ENCODE data around the gene PHACTR2.

PHACTR2 gene

GRCh38 chr6:143675382-143675900 lies 2.3 kb upstream of the PHACTR2 start:
- no peak for DNase-seq (ENCODE audit: low spot score)

- no peak for DNase-seq (ENCODE audit: low spot score)
Measured at GRCh38 chr6:143675946-143676345, 1.8 kb upstream of the PHACTR2 start.

DNA sequence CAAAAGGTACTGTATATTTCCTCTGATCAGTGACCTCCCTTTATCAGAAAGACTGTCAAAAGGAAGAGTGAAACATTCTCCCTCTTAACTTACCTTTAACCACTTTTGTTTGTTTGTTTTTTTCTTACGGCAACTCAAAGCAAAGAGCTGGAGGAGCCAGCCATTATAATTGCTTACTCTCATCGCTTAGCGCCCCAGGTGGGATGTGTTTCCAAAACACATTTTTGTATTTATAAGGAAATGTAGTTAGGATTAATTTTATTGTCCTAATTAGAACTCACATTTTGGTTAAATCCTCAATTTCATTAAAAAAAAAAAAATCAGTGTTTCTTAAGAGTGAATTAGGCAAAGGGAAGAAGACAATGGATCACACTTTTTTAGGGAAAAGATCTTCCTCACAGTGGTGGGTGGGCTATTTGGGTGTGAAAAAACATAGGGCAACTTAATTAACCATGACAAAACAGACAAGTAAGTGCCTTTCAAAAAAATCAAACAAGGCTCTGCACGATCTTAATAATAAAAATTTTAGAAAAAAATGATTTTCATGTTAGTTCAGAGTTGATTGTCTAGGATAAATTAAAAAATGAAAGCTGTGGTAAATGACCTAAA lies 1.2 kb upstream of the PHACTR2 start:
- DNase-seq (ENCODE audit: low spot score) = no peak

DNA sequence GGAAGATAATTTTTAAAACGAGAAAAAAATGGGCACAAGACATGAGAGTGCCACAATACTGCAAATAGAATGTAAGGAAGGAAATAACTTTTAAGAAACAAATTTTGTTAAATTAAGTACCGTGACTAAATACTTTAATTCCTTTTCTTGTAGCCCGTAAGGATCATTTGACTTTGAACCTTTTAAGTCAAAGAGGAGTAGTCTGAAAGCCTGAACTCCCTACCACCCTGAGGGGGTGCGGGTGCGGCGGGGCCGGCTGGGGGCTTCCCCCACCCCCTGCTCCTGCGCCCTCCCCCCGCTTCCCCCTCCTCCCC lies 231 bp upstream of the PHACTR2 start:
- no peak for DNase-seq (ENCODE audit: low spot score)

- no peak for DNase-seq (ENCODE audit: low spot score)
Measured at GRCh38 chr6:143679041-143679440, 1.3 kb downstream of the PHACTR2 start.

DNA sequence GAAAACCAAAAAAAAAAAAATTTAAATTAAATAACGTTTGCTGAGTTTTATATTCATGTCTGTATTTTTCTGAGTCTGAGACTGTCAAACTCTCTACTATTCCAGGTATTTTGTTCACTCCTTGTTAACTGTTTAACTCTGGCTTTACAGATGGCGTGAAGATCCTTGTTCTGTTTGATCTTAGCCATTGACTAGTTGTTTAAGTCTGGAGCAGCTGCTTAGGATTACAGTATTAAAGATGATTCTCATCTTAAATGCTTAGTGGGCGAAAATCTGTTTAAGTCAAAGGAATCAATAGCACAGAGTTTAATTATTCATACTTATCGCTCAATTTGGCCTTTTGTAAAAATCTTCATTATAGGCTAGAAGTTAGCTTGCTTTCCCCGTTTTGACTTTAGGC lies 2.4 kb downstream of the PHACTR2 start:
- no peak for DNase-seq (ENCODE audit: low spot score)

DNA sequence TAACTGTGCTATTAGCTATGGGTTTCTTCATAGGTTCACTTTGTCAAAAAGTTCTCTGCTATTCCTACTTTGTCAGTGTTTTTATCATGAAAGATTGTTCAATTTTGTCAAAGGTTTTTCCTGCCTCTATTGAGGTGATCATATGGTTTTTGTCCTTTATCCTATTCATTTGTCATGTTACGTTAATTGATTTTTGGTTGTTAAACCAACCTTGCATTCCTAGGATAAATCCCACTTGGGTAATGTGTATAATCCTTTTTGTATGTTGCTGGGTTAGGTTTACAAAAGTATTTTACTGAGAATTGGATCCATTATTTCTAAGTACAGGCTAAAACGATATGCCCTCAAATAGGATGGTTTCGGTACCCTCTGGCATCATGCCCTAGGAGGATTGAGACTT lies 5.0 kb downstream of the PHACTR2 start:
- no peak for DNase-seq (ENCODE audit: low spot score)

GRCh38 chr6:143684486-143684885 lies 6.7 kb downstream of the PHACTR2 start:
- DNase-seq (ENCODE audit: low spot score) = no peak

DNA sequence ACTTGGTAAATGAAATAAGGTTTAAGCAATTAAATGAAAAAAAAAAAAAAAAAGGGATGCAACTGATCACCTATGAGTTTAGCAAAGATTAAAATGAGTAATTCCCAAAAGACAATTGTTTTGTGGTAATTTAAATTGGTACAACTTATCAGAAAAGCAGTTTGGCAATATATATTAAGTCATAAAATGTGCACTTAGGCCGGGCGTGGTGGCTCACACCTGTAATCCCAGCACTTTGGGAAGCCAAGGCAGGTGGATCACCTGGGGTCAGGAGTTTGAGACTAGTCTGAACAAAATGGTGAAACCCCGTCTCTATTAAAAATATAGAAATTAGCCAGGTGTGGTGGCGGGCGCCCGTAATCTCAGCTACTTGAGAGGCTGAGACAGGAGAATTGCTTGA lies 7.9 kb downstream of the PHACTR2 start:
- no peak for DNase-seq (ENCODE audit: low spot score)

GRCh38 chr6:143687591-143687990 lies 9.8 kb downstream of the PHACTR2 start:
- DNase-seq (ENCODE audit: low spot score) = no peak

- DNase-seq (ENCODE audit: low spot score) = no peak
Measured at GRCh38 chr6:143688681-143689080, 10.9 kb downstream of the PHACTR2 start.

- no peak for DNase-seq (ENCODE audit: low spot score)
Measured at GRCh38 chr6:143689852-143690251, 12.1 kb downstream of the PHACTR2 start.

DNA sequence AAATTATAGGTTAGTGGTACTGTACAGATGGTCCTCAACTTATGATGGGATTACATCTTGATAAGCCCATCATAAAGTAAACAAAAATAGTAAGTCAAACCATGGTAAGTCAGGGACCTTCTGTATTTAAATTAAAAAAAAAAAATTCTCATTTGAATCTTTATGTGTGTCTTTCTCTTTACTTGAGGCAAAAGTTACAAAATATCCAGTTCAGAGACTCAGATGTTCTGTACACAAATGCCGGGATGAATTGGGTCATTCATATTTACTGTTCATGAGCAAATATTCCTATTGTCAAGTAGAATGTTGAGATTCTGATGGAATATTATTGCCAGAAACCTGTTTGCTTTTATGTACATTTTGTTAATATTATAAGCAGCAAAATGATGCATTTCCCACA lies 13.4 kb downstream of the PHACTR2 start:
- DNase-seq (ENCODE audit: low spot score) = no peak

DNA sequence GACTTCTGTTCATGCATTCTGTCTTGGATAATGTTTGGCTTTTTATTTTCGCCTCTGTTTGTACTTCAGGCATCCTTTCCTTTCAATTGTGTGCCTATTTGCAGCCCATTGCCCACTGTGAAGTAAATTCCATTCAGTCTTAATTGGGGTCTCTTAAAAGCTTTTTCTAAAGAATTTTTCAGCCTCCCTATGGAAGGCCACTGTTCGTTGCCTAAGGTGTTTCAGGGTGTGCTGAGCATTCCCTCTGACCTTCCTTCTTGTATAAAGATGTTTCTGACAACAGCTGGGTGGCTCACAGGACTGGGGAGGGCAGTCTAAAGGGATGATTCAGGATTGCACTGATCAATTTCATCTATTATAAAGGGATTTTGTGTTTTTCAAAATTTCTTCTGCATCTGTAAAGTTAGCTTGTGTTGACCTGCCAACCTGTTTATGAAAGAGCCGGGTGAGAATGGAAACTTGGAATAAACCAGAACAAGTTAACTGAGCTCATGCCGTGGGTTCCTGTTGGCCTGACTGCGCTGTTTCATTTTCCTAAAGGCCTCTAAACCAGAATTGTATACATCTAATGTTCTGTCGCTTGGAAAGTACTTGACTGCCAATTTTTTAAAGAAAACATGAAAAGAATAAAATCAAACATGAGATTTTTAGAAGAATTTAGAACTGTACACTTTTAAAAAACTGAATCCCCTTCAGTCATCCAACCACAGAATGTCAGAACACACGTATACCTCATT lies 14.3 kb downstream of the PHACTR2 start:
- DNase-seq (ENCODE audit: low spot score) = no peak

DNA sequence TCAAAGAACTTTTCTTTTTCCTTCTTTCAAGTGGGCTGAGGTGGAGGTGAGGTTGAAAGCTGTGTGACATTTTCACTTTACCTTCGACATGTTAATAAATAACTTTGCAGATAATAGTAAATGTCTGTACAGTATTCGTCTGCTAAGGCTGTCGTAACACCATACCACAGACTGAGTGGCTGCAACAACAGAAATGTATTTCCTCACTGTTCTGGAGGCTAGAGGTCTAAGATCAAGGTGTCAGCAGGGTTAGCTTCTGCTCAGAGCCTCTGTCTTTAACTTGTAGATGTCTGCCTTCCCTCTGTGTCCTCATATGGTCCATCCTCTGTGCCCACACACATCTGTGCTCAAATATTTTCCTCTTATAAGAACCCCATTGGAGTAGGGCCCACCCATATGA lies 14.9 kb downstream of the PHACTR2 start:
- DNase-seq (ENCODE audit: low spot score) = no peak

DNA sequence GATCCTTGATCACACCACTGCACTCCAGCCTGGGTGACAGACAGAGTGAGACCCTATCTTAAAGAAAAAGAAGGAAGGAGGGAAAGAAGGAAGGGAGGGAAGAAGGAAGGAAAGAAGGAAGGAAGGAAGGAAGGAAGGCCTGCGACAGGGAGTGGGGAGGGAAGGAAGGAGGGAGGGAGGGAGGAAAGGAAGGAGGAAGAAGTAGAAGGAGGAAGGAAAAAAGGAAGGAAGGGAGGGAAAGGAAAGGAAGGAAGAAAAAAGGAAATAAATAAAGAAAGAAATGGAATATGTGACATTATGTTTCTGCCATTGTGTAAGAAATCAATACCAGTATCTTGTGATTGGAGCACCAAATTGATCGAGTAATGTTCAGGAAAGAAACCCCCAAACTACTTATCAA lies 16.2 kb downstream of the PHACTR2 start:
- no peak for DNase-seq (ENCODE audit: low spot score)

DNA sequence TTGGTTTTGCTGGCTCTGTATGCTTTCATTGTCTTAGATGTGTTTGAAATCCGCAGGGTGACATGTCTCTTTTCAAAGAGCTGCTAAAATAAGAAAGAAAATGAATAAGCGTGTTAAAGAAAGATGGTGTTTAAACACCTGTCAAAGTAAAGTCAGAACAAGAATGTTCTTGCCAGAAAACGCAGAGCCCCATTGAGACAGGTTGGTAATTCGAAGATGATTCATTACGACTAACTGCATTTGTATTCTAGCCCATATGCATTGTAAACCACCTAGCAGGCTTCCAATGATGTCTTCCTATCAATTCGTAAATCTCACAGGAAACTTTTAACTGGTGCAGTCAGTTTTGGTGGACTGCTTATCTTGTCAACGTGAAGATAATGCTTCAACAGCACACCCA lies 16.8 kb downstream of the PHACTR2 start:
- DNase-seq (ENCODE audit: low spot score) = no peak

DNA sequence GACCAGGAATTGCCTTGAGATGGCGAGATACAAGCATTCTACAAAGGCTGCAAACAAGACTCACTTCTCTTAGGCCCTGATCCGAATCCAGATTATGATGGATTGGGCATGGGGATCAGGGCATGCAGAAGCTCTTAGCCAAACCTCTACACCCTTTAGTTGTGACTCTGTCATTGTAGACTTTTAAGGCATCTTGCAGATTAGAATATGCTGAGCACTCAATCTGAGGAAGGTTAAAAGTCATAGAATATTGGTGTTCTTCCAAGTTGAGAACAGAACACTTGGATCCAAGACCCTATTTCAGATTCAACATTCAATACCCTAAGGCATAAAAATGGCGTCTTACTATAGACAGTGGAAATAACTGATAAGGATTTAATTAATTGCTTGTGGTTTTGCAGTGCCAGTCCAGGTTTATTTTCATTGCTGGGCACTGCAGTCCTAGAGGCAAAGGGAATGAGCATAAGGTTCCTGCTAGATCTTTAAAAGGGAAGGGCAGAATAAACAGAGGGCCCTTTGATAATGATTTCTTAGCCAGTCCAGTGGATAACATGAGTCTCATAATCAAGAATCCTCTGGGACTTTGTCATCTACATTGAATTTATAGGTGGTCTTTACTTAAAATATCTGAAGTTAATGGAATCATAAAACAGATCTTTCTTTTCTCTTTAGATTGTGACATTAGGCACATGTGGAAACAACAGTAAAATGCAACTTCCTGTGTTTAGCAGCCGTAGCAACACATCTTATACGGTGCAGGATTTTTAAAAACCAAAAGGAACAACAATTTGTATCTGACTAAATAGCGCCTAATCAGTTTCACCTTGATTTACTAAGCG lies 17.6 kb downstream of the PHACTR2 start:
- DNase-seq (ENCODE audit: low spot score) = no peak

DNA sequence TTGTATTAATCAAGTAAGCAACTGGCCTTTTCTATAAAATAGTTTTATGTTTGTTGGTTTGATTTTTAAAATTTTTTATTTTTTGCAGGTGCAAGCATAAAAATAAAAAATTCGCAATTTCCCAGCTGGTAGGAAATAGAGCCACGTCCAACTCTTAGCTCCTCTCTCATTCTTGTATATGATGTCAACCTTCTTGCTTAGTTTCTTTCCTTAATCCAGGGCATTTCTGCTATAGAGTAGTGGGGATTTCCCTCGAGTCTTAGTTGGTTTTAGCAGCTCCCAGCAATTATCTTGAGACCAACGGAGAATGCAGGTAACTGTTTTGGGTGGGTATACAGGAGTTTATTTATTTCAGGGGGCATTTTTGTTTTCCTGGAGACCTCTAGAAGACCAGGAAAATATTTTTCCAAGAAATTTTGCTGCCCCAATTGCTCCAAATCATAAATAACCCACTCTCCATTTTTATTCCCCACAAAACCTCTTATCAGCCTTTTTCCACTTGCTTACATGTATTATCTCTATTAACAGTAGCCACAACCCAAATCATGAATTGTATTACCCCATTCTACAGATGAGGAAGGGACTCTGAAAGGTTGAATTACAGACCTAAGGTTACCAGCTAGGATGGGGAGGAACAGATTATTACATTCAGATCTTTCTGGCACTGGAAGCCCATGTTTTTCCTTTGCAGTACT lies 18.4 kb downstream of the PHACTR2 start:
- DNase-seq (ENCODE audit: low spot score) = no peak

GRCh38 chr6:143696664-143697000 lies 18.9 kb downstream of the PHACTR2 start:
- DNase-seq (ENCODE audit: low spot score) = no peak

DNA sequence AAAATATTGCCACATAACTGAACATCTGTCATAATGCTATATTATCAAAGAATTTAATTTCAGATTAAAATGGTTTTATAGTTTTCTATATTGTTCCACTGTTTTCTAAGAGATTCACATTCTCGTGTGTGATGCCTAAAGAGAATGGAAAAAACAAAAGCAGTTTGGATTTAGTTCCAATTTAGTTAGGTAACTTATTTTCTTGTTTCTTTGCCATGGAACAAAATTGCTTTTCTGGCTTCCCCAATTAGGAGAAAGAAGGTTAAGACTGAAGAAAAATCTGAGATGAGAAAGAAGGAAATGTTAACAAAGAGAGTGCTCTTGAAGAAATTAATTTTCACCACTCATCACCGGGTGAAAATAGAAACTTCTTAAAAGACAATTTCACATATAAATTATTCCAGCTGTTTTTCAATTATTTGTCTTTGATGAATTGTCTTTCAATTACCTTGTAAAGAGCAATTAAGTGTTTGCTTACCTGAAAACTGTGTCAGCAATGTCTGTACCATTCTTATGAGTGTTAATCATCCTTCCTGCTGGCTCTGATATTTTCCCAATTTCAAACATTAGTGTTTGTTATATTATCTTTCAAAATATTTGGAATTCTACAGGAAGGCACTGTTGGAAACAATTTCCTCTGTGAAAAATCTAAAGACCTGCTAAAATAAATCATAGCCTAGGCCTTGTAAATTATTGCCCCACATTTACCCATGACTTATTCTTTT lies 19.5 kb downstream of the PHACTR2 start:
- no peak for DNase-seq (ENCODE audit: low spot score)

GRCh38 chr6:143698329-143698728 lies 20.6 kb downstream of the PHACTR2 start:
- no peak for DNase-seq (ENCODE audit: low spot score)
